Right kidney (tissue), 1 donor: ENCODE measurements around the gene TCF7.

Experiments
- DNase-seq: peaks from one replicate; pipeline ENCODE4 v3.0.0-alpha.2; 2016

The TCF7 gene

DNA sequence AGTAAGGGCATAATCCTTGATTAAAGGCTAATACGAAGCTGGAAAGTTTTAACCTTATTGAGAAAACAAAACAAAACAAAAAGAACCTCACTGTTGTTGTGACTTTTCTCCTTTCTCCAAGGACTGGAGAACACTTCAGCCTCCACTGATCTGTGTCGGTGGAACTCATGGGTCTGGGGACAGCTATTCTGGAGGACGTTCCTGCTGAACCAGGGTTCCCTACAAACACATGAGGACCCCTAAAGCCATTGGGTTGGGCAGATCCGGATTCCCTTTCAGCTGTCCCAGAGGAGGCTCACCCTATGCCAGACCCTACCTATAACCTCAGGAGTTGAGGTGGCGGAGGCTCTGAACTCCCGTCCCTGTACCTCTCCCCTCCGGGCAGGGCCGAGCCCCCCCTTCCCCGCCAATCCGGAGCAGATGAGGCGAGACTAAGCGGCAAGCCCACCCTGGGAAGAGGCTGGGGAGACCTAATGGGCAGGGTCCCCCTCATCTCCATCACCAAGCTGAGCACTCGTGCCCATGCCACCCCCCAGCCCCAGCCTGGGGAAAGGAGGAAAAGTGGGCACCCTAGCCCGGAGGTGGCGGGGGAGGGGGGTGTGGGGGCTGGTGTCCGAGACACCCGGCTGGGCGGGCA is 1.6 kb upstream of the TCF7 start:
- no peak for DNase-seq

GRCh38 chr5:134113363-134113889 is 1.1 kb upstream of the TCF7 start:
- peak; percentile 48 for DNase-seq

- DNase-seq: peak; percentile 55
Observed at GRCh38 chr5:134114886-134115805, 665 bp downstream of the TCF7 start.

DNA sequence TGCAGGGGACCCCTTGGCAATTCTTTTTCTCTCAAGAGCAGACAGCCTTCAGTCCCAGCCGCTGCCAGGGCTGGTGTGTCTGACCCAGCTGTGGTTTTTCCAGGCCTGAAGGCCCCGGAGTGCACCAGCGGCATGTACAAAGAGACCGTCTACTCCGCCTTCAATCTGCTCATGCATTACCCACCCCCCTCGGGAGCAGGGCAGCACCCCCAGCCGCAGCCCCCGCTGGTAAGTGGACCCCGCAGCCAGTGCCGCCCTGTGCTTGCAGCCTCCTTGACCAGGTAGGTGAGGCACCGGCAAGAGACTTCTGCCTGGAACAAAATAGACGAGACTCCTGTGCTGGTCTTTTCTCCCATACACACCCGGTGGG is 1.3 kb downstream of the TCF7 start:
- DNase-seq: peak; percentile 57

DNA sequence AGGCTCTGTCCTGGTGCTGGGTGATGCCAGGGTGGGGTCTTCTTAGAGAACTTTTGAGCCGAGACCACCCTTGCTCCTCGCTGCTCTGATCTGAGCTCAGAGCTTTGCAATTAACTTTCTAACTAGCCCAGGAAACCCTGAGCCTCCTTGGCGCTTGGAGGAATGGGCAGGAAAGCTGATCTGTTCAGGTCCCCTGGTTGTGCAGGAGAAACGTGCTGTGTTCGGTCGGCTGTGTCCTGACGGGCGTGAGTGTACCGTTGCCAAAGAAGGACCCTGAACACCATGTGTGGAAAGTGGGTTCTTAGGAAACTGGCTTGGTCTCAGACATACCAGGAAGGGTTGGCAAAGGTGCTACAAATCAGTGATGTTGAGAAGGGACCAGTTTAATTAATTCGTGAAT is 1.8 kb downstream of the TCF7 start:
- no peak for DNase-seq

DNA sequence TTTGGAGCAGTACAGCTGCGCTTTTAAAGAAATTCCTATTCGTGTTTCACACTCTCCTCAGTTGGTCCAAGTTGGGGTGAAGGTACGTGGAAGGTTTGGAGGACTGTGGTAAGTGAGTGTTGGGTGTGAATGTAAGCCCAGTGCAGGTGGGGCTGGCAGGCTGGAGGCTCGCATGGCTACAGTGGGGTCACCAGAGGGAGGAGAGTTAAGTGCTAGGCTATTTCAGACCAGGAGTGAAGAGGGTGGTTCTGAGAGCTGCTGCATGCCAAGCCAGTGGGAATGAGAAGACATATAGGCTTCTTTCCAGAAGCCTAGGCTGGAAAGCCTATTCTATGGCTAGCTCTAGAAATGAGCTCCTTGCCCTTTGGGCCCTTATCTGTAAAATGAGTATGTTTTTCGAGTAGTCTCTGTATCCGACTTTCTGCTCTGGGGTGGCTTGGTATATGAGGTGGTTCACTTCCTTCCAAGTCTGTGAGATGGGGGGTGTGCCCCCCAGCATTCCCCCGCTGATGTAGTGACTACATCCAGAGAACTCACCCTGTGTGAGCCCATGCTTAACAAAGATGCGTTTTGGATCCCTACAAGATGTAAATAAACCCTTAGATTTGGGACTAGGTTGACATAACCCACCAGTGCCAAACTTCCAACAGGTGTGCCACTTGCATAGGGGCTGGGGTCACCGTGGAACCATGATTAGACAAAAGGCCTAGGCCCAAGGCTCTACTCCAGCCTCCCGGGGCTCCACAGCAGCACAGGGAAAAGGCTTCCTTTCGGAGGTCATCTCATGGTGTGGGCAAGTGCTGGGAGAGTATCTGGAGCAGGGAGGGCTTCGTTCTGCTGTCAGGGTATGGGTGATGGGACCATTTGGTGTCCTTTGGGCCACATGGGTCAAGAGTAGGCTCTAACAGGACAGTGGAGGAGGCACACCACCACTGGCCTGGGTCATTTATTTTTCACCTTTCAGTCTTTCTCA is 2.6 kb downstream of the TCF7 start:
- DNase-seq: no peak

DNA sequence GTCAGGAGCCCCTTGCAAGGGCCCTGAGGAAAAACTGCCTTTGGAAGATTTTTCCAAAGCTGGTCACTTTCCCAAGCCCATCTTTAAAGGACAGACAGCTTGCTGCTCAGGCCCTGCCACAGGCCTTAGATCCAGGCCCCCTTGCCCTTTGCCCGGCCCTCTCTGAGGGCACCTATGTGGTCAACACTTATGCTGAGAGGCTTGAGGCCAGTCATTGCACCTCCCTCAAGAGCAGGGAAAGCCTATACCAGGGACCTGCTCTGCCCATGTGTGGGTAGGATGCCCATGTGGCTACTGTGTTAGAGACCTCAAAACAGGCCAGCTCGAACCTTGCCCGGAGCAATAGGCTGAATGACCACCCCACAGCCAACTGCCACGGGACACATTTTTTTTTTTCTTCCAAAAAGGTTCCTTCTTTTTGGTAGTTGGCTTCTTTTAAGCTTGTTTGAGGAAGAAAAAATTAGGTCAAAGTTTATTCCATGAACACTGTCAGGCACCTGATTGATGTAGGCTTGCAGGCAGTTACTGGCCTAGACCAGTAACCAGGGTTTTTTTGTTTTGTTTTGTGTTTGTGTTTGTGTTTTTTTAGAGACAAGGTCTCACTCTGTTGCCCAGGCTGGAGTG is 3.8 kb downstream of the TCF7 start:
- no peak for DNase-seq

DNA sequence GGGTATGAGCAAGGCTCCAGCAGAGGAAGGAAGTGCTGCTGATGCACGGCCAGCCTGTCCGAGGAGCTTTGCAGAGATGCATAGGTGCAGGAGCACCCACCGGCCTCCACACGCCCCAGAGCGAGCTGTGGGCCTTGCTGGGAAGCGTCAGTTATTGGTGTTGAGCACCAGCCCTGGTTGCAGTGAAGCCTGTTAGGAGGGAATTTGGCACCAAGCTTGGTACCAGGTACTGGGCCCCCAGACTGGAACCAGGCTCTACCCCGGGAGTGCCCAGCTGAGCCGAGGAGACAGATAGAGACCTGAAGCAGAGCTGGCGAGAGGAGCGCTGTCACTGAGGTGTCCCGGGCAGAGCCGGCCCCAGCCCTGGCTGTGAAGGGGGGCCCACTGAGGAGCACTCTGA is 5.2 kb downstream of the TCF7 start:
- DNase-seq: no peak

DNA sequence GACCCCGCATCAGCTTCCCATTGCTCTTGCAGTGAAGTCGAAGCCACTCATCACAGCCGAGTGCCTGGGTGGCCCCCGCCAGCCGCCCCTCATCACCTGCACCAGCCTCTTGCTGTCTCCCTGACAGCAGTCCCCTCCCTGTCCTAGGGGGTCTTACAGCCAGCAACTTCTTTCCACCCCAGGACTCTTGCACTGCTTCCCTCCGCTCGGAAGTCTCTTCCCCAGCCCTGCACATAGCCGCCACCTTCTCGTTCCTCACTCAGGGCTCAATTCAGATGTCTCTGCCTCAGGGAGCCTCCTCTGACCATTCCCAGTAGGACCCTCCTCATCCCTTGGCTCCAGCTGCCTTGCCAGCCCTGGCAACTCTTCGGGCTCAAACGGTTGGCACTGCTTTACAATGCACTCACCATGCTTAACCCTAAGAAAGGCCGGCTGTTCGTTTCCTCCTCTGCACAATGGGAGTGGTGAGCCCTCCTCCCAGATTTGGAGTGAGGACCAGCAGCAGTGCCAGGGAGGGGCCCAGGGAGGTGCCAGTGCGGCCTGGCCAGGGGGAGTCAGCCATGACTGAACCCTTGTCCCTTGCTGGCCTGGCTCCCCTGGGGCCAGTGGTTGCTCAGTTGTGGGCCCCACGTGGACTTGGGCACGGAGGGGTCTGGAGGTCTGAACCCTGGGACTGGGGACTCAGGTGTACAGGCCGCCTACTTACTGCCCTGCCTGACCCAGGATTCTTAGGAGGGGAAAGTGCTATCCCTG is 6.1 kb downstream of the TCF7 start:
- no peak for DNase-seq

DNA sequence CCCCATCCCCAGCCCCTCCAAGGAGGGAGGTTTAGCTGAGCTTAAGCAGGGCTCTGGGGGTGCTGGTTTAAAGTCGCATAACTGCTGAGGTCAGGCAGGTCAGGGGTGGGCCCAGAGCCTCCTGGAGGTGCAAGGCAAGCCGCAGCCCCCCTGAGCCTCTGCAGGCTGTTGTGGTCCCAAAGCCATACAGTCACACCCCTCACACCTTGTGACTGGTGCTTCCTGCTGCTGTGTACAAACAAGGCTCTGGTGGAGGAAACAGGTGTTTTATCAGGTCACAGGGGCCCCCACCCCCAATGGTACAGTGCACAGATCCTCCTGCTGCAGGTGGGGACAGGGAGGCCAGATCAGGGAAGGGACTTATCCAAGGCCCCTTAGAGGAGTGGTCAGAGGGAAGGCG is 8.0 kb downstream of the TCF7 start:
- no peak for DNase-seq

DNA sequence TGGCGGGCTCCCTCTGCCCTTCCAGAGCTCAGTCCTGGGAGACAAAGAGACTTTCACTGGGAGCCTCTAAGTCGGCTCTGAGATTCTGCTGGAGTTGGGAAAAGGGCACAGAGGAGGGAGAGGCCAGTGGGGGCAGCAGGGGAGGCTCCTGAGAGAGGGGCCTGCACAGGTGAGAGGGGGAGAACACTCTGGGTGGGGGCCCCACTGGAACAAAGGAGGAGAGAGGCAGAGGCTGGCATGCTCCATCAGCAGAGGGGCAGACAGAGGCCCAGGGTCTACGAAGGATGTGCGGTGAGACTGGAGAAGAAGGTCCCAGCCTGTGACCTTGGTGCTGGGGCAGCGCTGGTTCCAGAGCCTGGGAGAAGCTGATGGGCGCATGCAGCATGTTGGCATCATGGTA is 8.9 kb downstream of the TCF7 start:
- no peak for DNase-seq

GRCh38 chr5:134124289-134125038 is 10.0 kb downstream of the TCF7 start:
- no peak for DNase-seq

- DNase-seq: no peak
Observed at GRCh38 chr5:134125039-134126015, 10.8 kb downstream of the TCF7 start.

DNA sequence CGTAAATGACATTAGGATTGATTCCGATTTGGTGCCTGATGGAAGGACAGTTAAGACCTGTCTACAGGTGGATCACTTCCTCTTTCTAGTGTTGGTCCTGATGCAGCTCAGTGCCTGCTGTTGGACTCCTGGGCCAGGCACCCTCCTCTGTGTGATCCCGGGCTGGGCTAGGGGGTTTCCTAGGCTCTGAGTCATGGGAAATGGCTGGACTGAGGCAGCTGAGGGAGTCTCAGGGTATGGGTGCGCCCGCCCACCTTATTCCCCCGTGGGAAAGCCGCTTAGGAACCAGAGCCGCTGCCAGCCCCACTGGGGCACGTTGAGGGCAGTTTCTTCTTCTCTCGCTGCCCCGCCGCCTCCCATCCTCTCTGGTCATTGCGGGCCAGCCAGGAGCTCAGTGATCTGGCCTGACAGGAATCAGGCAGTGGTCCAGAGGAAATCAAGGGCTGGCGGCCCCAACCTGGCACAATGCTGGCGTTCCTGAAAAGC is 12.9 kb downstream of the TCF7 start:
- no peak for DNase-seq

DNA sequence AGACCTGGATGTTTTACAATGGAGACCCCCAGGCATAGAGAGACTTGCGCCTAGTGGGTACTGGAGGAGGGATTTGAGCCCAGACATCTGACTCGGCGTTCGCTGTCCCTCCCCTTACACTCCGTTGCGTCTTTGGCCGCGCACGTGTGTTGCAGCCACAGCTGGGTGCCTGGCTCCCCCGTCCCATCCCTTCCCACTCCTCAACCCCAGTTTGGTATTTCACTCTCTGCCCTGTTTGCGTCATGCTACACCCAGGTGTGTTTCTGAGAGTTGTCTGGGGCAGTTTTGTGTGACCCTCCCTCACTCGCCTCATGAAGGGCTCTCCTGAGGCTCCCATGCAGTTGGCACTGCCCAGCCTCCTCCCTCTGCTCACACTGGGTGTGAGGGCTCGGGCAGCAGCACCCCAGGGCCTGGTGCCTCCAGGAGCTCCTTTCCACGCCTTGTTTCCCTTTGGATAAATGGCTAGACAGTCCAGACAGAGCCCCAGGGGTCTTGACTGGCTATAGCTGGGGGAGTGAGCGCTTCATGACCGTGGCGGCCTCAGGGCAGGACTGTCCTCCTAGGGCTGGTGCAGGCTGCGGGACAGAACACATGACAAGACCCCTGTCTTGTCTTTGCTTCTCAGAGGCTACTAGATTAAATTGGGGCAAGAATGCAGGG is 13.6 kb downstream of the TCF7 start:
- no peak for DNase-seq

- no peak for DNase-seq
Observed at GRCh38 chr5:134128648-134128995, 14.1 kb downstream of the TCF7 start.

DNA sequence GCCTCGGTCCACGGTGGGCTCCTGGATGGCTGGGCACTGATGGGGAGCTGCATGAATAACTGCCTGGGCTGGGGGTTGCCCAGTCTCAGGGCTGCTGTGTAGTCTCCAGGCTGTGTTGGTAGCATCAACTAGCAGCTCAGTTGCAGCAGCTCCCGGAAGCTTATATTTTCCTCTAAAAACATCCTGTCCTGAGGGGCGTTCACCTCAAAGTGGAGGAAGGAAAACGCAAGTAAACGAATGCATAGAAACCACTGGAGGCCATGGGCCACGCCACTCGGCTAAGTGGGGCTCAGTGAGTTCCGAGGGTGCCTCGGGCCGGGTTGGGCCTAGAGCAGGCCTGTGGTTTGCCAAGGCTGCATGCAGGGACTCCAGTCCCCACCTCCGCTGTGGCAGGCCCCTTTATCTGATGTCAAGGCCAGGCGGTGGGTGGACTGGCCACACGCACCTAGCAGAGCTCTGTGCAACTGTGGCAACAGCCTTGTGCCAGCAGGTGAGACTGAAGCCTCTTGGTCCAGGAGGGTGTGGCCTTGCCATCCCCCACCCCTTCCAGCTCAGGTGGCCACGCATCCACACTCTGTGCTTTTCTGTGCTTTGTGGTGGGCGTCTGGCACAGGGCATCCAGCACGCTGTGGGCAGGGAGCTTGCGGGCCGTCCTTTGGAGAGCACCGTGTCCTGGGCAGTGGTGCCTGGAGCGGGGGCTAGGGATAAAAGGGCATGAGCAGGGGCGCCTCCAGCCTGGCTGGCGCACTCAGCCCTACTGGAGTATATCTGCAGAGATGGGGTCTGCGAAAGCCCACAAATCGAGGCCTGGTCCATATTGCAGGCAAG is 15.1 kb downstream of the TCF7 start:
- DNase-seq: no peak
